Measurements from ENCODE around the gene GPNMB.

GRCh38 chr7:23247603-23248335 is 1.2 kb downstream of the GPNMB start:
- TF ChIP-seq CTCF (IDR thresholded peaks at IDR 0.05) = no peak
- TF ChIP-seq EP300 (IDR thresholded peaks at IDR 0.05) = no peak
- TF ChIP-seq POLR2A (IDR thresholded peaks at IDR 0.05; ENCODE audit: low read depth) = no peak
- no peak for TF ChIP-seq POLR2AphosphoS5 (IDR thresholded peaks at IDR 0.05)

Data from esophagus muscularis mucosa (tissue), 4 donors.